ENCODE data around the gene MYLK3. TPM values are rescaled to one million over a fixed set of nuclear protein-coding genes. Genes with fewer than 3 reads are reported as not detected.

MYLK3 gene
- polyA plus RNA-seq, 1 experiment = 0.10 TPM

- no peak for DNase-seq (ENCODE audit: low read depth)
- POLR2A ChIA-PET = interaction anchor here (0.6 kb wide), 1 partner anchor 11 kb away, joined by 3 read pairs; no protein-coding TSS in a partner anchor
- Histone ChIP-seq H3K4me3 (ENCODE audit: low read depth, low read length) (no peak overlapping the region), H3K27me3 (ENCODE audit: control insufficient read depth, insufficient read depth, low read length) (no peaks in the 10 kb centered on the region), H3K36me3 (ENCODE audit: control insufficient read depth, insufficient read depth, low read length) (peaks cover 9% of the 10 kb centered on the region)
- TF ChIP-seq CTCF (IDR thresholded peaks at IDR 0.05; ENCODE audit: insufficient read depth, low read depth, low read length) = peak; percentile 96
- CTCF ChIA-PET = interaction anchor here (0.6 to 3.6 kb wide), 15 partner anchors 9 to 394 kb away, joined by 3 to 43 read pairs (median 5); no protein-coding TSS in a partner anchor
Measured at GRCh38 chr16:46673320-46674013, 74.7 kb downstream of the MYLK3 start.

GRCh38 chr16:46662123-46662522, 86.0 kb downstream of the MYLK3 start:
- H3K36me3 ChIP-seq (ENCODE audit: control insufficient read depth, insufficient read depth, low read length) = peaks cover 11% of the 10 kb centered on the region
- no peaks in the 10 kb centered on the region for H3K27me3 ChIP-seq (ENCODE audit: control insufficient read depth, insufficient read depth, low read length)
- H3K4me3 ChIP-seq (ENCODE audit: low read depth, low read length) = no peak overlapping the region
- no peak for TF ChIP-seq CTCF (IDR thresholded peaks at IDR 0.05; ENCODE audit: insufficient read depth, low read depth, low read length)
- ChIA-PET POLR2A (interaction anchor here (0.6 kb wide), 1 partner anchor 12 kb away, joined by 3 read pairs; no protein-coding TSS in a partner anchor), CTCF (no interaction called here)
- no peak for DNase-seq (ENCODE audit: low read depth)

- H3K27me3 ChIP-seq (ENCODE audit: control insufficient read depth, insufficient read depth, low read length) = no peaks in the 10 kb centered on the region
- ChIA-PET CTCF (interaction anchor here (3.2 kb wide), 1 partner anchor 14 kb away, joined by 10 read pairs; no protein-coding TSS in a partner anchor), POLR2A (no interaction called here)
- H3K36me3 ChIP-seq (ENCODE audit: control insufficient read depth, insufficient read depth, low read length) = peaks cover 8% of the 10 kb centered on the region
- no peak overlapping the region for H3K4me3 ChIP-seq (ENCODE audit: low read depth, low read length)
- TF ChIP-seq CTCF (IDR thresholded peaks at IDR 0.05; ENCODE audit: insufficient read depth, low read depth, low read length) = no peak
- DNase-seq (ENCODE audit: low read depth) = no peak
Measured at GRCh38 chr16:46658925-46659324, 89.2 kb downstream of the MYLK3 start.

Other genes starting within 250 kb of the MYLK3 start
- 17.0 and 18.8 TPM in 2 replicates for gene SHCBP1, start 127.0 kb downstream of the MYLK3 start, polyA plus RNA-seq (2011; rRNA removed)
- gene VPS35, start 59.2 kb downstream of the MYLK3 start, polyA plus RNA-seq (2011; rRNA removed) = 26.4 and 49.6 TPM in 2 replicates
- 8.0 and 8.9 TPM in 2 replicates for gene ORC6, start 58.7 kb downstream of the MYLK3 start, polyA plus RNA-seq (2011; rRNA removed)
- 2.1 and 5.8 TPM in 2 replicates for gene C16orf87, start 82.8 kb upstream of the MYLK3 start, polyA plus RNA-seq (2011; rRNA removed)
- 22.3 and 34.1 TPM in 2 replicates for gene GPT2, start 136.0 kb upstream of the MYLK3 start, polyA plus RNA-seq (2011; rRNA removed)
- gene DNAJA2, start 225.3 kb upstream of the MYLK3 start, polyA plus RNA-seq (2011; rRNA removed) = 8.3 and 20.2 TPM in 2 replicates

All from BJ (cell line).